ENCODE results near the gene FNDC3A. TPM values are rescaled to one million over a fixed set of nuclear protein-coding genes. Genes with fewer than 3 reads are reported as not detected.

The FNDC3A gene
- total RNA-seq, 2 donors from 2014 or later: 53.7 to 62.8 TPM

GRCh38 chr13:49213997-49214916 lies 238.5 kb downstream of the FNDC3A start:
- ATAC-seq: no peak
- no peak overlapping the region for H3K27ac ChIP-seq
- H3K36me3 ChIP-seq (replicated peaks in 1 of 2; ENCODE audit: insufficient read depth in 1 of 2, low read depth in 2 of 2): no peaks in the 10 kb centered on the region
- DNase-seq: no peak
- 42 to 59% methylated on average over 6 of the region's 6 CpGs for WGBS, 2 donors
- TF ChIP-seq CTCF (IDR thresholded peaks at IDR 0.05) (no peak), POLR2A (IDR thresholded peaks at IDR 0.05) (no peak)
- peaks cover 0 to 6% of the 10 kb centered on the region in 2 donors for H3K27me3 ChIP-seq
- intact Hi-C loops (cut with DNase I): no loop called here
- H3K4me1 ChIP-seq: peaks cover 6% of the 10 kb centered on the region
- no peaks in the 10 kb centered on the region for H3K9me3 ChIP-seq
- no peak overlapping the region for H3K4me3 ChIP-seq

DNA sequence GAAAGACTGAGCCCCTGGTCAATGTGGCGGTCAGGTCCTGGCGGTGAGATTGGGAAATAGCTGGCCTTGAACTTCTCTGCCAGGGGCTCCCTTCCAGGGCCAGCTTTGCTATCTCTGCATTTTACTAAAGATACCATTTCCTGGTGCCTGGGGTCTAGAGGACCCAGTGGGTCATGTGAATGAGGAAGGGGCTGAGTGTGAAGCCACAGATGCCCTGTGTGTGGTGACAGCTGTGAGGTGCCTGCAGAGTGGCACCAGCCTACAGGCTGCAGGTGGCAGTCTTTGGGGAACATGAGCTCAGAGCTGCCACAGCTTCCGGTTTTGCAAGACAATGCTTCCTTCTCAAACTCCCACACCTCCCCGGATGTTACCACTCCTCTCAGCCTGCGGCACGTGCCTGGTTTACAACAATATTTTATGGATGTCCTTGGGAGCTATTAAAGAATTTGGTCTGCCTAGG lies 239.2 kb downstream of the FNDC3A start:
- peaks cover 0 to 13% of the 10 kb centered on the region in 2 donors for H3K27me3 ChIP-seq
- no peak overlapping the region for H3K4me3 ChIP-seq
- TF ChIP-seq POLR2A (IDR thresholded peaks at IDR 0.05): no peak
- peak in 3 of 7 experiments; percentile 8 to 33 (median 21) for TF ChIP-seq CTCF (IDR thresholded peaks at IDR 0.05)
- H3K36me3 ChIP-seq (replicated peaks in 1 of 2; ENCODE audit: insufficient read depth in 1 of 2, low read depth in 2 of 2): no peaks in the 10 kb centered on the region
- H3K9me3 ChIP-seq: no peaks in the 10 kb centered on the region
- DNase-seq: peak; percentile 29 to 55 (median 37)
- H3K4me1 ChIP-seq: peaks cover 11% of the 10 kb centered on the region
- intact Hi-C loops (cut with DNase I): no loop called here
- 33 to 38% methylated on average over 6 of the region's 6 CpGs for WGBS, 2 donors
- ATAC-seq: peak; percentile 64
- no peak overlapping the region for H3K27ac ChIP-seq

DNA sequence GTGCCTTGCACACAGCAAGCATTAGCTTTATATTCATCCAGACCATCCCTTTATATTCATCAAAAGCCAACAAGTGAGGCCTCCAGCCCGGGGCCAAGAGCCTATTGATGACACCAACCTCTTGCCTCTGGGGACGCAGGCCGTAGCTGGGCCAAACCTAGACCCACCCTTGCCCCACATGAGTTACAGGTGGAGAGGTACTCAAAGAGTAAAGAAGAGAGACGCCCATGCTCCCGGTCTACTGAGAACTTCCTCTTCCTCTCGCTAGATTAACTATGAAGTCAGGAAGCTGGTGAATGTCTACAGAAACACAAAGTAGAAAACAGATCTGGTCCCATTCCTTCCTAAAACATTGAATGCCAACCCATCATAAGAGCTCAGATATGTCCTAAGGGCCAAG lies 240.6 kb downstream of the FNDC3A start:
- no peaks in the 10 kb centered on the region for H3K36me3 ChIP-seq (replicated peaks in 1 of 2; ENCODE audit: insufficient read depth in 1 of 2, low read depth in 2 of 2)
- no peaks in the 10 kb centered on the region for H3K9me3 ChIP-seq
- 83 to 96% methylated on average over 6 of the region's 6 CpGs for WGBS, 2 donors
- H3K4me1 ChIP-seq: peaks cover 24% of the 10 kb centered on the region
- intact Hi-C loops (cut with DNase I): no loop called here
- DNase-seq (no peak), ATAC-seq (no peak)
- no peak overlapping the region for H3K27ac ChIP-seq
- no peak for TF ChIP-seq POLR2A (IDR thresholded peaks at IDR 0.05)
- TF ChIP-seq CTCF (IDR thresholded peaks at IDR 0.05): no peak
- peaks cover 8 to 27% of the 10 kb centered on the region in 2 donors for H3K27me3 ChIP-seq
- no peak overlapping the region for H3K4me3 ChIP-seq

- intact Hi-C loops (cut with DNase I): no loop called here
- Histone ChIP-seq H3K4me1 (peaks cover 24% of the 10 kb centered on the region), H3K27me3 (peaks cover 8 to 30% of the 10 kb centered on the region in 2 donors), H3K27ac (no peak overlapping the region), H3K36me3 (replicated peaks in 1 of 2; ENCODE audit: insufficient read depth in 1 of 2, low read depth in 2 of 2) (no peaks in the 10 kb centered on the region), H3K9me3 (no peaks in the 10 kb centered on the region), H3K4me3 (no peak overlapping the region)
- no peak for TF ChIP-seq POLR2A (IDR thresholded peaks at IDR 0.05)
- TF ChIP-seq CTCF (IDR thresholded peaks at IDR 0.05): no peak
- DNase-seq: no peak
- ATAC-seq: no peak
- WGBS, 2 donors: 48 to 55% methylated on average over 17 of the region's 17 CpGs
Observed at GRCh38 chr13:49217962-49218492, 242.3 kb downstream of the FNDC3A start.
